ENCODE data around the gene NKX2-3.

NKX2-3 gene

GRCh38 chr10:99532687-99533495 is at the start of gene NKX2-3:
TSS of gene NKX2-3 (plus strand) at chr10:99532942. CDS start at chr10:99533132, 190 bp downstream.
- no peak for DNase-seq (ENCODE audit: low spot score)

- DNase-seq (ENCODE audit: low spot score) = no peak
These were observed 47.8 kb upstream of the NKX2-3 start for GRCh38 chr10:99484626-99485581.

GRCh38 chr10:99487125-99487807 is 45.5 kb upstream of the NKX2-3 start:
- no peak for DNase-seq (ENCODE audit: low spot score)

GRCh38 chr10:99489271-99489670 is 43.5 kb upstream of the NKX2-3 start:
- no peak for DNase-seq (ENCODE audit: low spot score)

GRCh38 chr10:99497343-99498025 is 35.3 kb upstream of the NKX2-3 start:
- DNase-seq (ENCODE audit: low spot score) = no peak

GRCh38 chr10:99506416-99506815 is 26.3 kb upstream of the NKX2-3 start:
- DNase-seq (ENCODE audit: low spot score) = no peak

- no peak for DNase-seq (ENCODE audit: low spot score)
These were observed 25.5 kb upstream of the NKX2-3 start for GRCh38 chr10:99507265-99507664.

GRCh38 chr10:99513061-99513460 is 19.7 kb upstream of the NKX2-3 start:
- DNase-seq (ENCODE audit: low spot score) = no peak

GRCh38 chr10:99519690-99520039 is 13.1 kb upstream of the NKX2-3 start:
- no peak for DNase-seq (ENCODE audit: low spot score)

GRCh38 chr10:99520040-99520846 is 12.5 kb upstream of the NKX2-3 start:
- DNase-seq (ENCODE audit: low spot score) = no peak

- DNase-seq (ENCODE audit: low spot score) = no peak
These were observed 11.6 kb upstream of the NKX2-3 start for GRCh38 chr10:99520847-99521764.

- no peak for DNase-seq (ENCODE audit: low spot score)
These were observed 10.8 kb upstream of the NKX2-3 start for GRCh38 chr10:99521765-99522469.

GRCh38 chr10:99522470-99523250 is 10.1 kb upstream of the NKX2-3 start:
- DNase-seq (ENCODE audit: low spot score) = no peak

GRCh38 chr10:99523251-99523773 is 9.4 kb upstream of the NKX2-3 start:
- DNase-seq (ENCODE audit: low spot score) = no peak

- DNase-seq (ENCODE audit: low spot score) = no peak
These were observed 8.6 kb upstream of the NKX2-3 start for GRCh38 chr10:99524050-99524666.

GRCh38 chr10:99524736-99525380 is 7.9 kb upstream of the NKX2-3 start:
- DNase-seq (ENCODE audit: low spot score) = no peak

- DNase-seq (ENCODE audit: low spot score) = no peak
These were observed 6.8 kb upstream of the NKX2-3 start for GRCh38 chr10:99525897-99526296.

Measured in left forelimb (tissue), 1 donor.